GM12873 (cell line): ENCODE measurements around the gene RMC1.

Experiments used
- TF ChIP-seq, protein P1 (sequence below): IDR thresholded peaks from 2 replicates; pipeline ENCODE4 v1.5.1; 2012; ENCODE audit warnings: low read depth, mild to moderate bottlenecking, moderate library complexity, low read length, control low read depth; ENCODE audit not compliant: insufficient read depth; ENCODE audit errors: missing control alignments

The RMC1 gene

GRCh38 chr18:23519734-23520133 is 16.4 kb downstream of the RMC1 start:
- TF ChIP-seq, protein P1, sequence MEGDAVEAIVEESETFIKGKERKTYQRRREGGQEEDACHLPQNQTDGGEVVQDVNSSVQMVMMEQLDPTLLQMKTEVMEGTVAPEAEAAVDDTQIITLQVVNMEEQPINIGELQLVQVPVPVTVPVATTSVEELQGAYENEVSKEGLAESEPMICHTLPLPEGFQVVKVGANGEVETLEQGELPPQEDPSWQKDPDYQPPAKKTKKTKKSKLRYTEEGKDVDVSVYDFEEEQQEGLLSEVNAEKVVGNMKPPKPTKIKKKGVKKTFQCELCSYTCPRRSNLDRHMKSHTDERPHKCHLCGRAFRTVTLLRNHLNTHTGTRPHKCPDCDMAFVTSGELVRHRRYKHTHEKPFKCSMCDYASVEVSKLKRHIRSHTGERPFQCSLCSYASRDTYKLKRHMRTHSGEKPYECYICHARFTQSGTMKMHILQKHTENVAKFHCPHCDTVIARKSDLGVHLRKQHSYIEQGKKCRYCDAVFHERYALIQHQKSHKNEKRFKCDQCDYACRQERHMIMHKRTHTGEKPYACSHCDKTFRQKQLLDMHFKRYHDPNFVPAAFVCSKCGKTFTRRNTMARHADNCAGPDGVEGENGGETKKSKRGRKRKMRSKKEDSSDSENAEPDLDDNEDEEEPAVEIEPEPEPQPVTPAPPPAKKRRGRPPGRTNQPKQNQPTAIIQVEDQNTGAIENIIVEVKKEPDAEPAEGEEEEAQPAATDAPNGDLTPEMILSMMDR = no peak

- TF ChIP-seq, protein P1 = no peak
These were observed 18.0 kb downstream of the RMC1 start for GRCh38 chr18:23521271-23521670.

DNA sequence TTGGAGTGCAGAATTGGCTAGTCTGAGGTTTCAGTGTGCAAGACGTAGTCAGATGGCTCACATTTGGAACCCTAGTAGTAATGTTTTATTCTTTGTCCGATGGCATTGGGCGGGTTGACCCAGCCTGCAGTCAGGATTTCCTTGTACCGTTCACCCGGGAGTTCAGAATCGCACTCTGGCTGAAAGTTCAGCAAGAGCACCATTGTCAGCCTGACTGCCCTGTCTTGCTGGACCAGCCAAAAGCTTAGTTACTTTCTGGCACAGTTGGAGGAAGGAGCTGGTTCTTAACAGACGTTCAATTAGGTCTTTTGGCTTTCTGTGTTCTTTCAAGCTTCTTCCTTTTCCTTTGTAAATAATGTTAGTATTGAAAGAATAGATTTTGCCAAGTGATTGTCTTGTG is 18.6 kb downstream of the RMC1 start:
- TF ChIP-seq, protein P1 = no peak

GRCh38 chr18:23523429-23524212 is 20.3 kb downstream of the RMC1 start:
- TF ChIP-seq, protein P1 = no peak

DNA sequence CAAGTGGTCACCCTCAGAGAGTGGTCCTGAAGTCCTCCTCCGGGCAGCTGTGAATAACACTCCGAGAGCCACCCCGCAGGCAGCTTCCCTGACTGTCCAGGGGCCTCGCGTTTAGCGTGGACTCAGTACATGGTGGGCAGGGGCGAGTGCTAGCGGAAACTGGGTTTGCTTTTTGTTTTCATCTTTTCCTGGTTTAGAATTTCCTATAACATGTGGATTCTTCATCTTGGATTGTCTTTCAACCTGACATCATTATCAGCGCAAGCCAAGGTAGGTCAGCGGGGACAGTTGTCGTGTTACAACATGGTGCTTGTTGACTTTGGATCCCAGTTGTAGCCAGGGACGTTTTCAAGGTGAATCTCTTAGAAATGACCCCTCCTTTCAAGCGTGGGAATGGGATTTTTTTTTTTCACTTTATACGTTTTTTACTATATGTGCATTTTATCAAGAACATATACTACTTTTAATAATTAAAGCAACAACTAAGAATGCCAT is 20.9 kb downstream of the RMC1 start:
- TF ChIP-seq, protein P1 = no peak

- TF ChIP-seq, protein P1 = no peak
These were observed 23.3 kb downstream of the RMC1 start for GRCh38 chr18:23526501-23527063.

DNA sequence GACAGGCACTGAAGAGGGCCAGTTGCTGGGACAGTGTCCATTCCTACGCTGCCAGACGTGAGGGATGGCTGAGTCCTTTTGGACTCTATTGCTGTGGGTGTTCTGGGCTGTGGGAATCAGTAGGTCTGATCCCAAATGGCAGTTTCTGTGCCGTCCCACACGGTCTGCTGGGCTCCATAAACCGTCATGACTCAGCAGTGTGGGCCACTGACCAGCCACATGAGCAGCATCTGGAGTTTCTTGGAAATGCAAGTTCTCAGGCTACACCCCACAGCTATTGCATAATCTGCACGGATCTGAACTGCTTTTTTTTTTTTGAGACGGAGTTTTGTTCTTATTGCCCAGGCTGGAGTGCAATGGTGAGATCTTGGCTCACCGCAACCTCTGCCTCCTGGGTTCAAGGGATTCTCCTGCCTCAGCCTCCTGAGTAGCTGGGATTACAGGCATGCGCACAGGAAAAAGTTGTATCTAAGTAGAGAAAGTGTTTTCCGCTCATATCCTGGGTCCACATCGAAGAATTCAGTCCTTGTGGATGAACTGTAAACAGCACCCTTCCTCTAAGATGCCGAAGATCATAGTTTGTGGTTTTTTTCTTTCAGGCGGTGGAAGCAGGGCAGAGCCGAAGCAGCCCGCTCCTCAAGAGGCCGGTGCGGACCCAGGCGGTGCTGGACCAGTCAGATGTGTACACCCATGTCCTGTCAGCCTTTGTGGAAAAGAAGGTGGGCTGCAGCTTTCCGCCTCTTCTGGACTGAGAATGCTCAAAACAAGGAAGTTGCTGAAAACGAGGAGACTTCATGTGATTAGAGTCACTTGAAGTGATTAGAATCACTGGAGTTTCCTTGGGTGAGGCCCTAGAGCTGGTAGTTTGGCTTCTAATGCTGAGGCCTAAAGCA is 25.5 kb downstream of the RMC1 start:
- TF ChIP-seq, protein P1 = no peak
